ENCODE results near the gene HPSE2. TPM values are rescaled to one million over a fixed set of nuclear protein-coding genes. Genes with fewer than 3 reads are reported as not detected.

HPSE2 gene
- total RNA-seq, 2 donors from 2014 or later, result 2.4 to 4.7 TPM

- 53% methylated on average over 6 of the region's 6 CpGs for WGBS
- H3K4me3 ChIP-seq, result no peak overlapping the region
- H3K4me1 ChIP-seq (replicated peaks), result no peaks in the 10 kb centered on the region
- intact Hi-C loops (cut with DNase I), result no loop called here
- TF ChIP-seq POLR2AphosphoS5 (IDR thresholded peaks at IDR 0.05) (no peak), POLR2A (IDR thresholded peaks at IDR 0.05) (no peak)
- TF ChIP-seq, protein P1, sequence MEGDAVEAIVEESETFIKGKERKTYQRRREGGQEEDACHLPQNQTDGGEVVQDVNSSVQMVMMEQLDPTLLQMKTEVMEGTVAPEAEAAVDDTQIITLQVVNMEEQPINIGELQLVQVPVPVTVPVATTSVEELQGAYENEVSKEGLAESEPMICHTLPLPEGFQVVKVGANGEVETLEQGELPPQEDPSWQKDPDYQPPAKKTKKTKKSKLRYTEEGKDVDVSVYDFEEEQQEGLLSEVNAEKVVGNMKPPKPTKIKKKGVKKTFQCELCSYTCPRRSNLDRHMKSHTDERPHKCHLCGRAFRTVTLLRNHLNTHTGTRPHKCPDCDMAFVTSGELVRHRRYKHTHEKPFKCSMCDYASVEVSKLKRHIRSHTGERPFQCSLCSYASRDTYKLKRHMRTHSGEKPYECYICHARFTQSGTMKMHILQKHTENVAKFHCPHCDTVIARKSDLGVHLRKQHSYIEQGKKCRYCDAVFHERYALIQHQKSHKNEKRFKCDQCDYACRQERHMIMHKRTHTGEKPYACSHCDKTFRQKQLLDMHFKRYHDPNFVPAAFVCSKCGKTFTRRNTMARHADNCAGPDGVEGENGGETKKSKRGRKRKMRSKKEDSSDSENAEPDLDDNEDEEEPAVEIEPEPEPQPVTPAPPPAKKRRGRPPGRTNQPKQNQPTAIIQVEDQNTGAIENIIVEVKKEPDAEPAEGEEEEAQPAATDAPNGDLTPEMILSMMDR (IDR thresholded peaks at IDR 0.05), result no peak
- no peaks in the 10 kb centered on the region for H3K36me3 ChIP-seq
- no peak for DNase-seq (ENCODE audit: low spot score)
- H3K27ac ChIP-seq, result no peak overlapping the region
- no peaks in the 10 kb centered on the region for H3K9me3 ChIP-seq
- H3K27me3 ChIP-seq (replicated peaks; ENCODE audit: insufficient read depth), result no peaks in the 10 kb centered on the region
These were observed 588.4 kb downstream of the HPSE2 start for GRCh38 chr10:98646998-98647917.

GRCh38 chr10:98644466-98644865, 591.2 kb downstream of the HPSE2 start:
- intact Hi-C loops (cut with DNase I), result no loop called here
- TF ChIP-seq, protein P1 (IDR thresholded peaks at IDR 0.05), result no peak
- no peak for TF ChIP-seq POLR2AphosphoS5 (IDR thresholded peaks at IDR 0.05)
- no peak for TF ChIP-seq POLR2A (IDR thresholded peaks at IDR 0.05)
- 100% methylated on average over 1 of the region's 1 CpG for whole genome bisulfite sequencing

GRCh38 chr10:98642281-98642680, 593.4 kb downstream of the HPSE2 start:
- WGBS, result 100% methylated on average over 2 of the region's 2 CpGs

More at GRCh38 chr10:98644466-98644865, 591.2 kb downstream of the HPSE2 start:
- H3K4me3 ChIP-seq, result no peak overlapping the region
- no peaks in the 10 kb centered on the region for H3K9me3 ChIP-seq
- no peaks in the 10 kb centered on the region for H3K36me3 ChIP-seq
- no peak for DNase-seq (ENCODE audit: low spot score)
- H3K27me3 ChIP-seq (replicated peaks; ENCODE audit: insufficient read depth), result no peaks in the 10 kb centered on the region
- no peak overlapping the region for H3K27ac ChIP-seq
- no peaks in the 10 kb centered on the region for H3K4me1 ChIP-seq (replicated peaks)

GRCh38 chr10:98638920-98639319, 596.7 kb downstream of the HPSE2 start:
- 79% methylated on average over 5 of the region's 5 CpGs for WGBS

More at GRCh38 chr10:98642281-98642680, 593.4 kb downstream of the HPSE2 start:
- TF ChIP-seq POLR2A (IDR thresholded peaks at IDR 0.05) (no peak), POLR2AphosphoS5 (IDR thresholded peaks at IDR 0.05) (no peak)
- TF ChIP-seq, protein P1 (IDR thresholded peaks at IDR 0.05), result no peak
- no peak overlapping the region for H3K4me3 ChIP-seq
- intact Hi-C loops (cut with DNase I), result no loop called here
- no peaks in the 10 kb centered on the region for H3K9me3 ChIP-seq
- H3K36me3 ChIP-seq, result no peaks in the 10 kb centered on the region
- H3K27ac ChIP-seq, result no peak overlapping the region
- no peaks in the 10 kb centered on the region for H3K4me1 ChIP-seq (replicated peaks)
- H3K27me3 ChIP-seq (replicated peaks; ENCODE audit: insufficient read depth), result no peaks in the 10 kb centered on the region
- DNase-seq (ENCODE audit: low spot score), result no peak

More at GRCh38 chr10:98638920-98639319, 596.7 kb downstream of the HPSE2 start:
- intact Hi-C loops (cut with DNase I), result no loop called here
- DNase-seq (ENCODE audit: low spot score), result no peak
- H3K4me3 ChIP-seq, result no peak overlapping the region
- H3K9me3 ChIP-seq, result no peaks in the 10 kb centered on the region
- no peaks in the 10 kb centered on the region for H3K36me3 ChIP-seq
- TF ChIP-seq, protein P1 (IDR thresholded peaks at IDR 0.05), result no peak
- TF ChIP-seq POLR2AphosphoS5 (IDR thresholded peaks at IDR 0.05) (no peak), POLR2A (IDR thresholded peaks at IDR 0.05) (no peak)
- H3K4me1 ChIP-seq (replicated peaks), result no peaks in the 10 kb centered on the region
- no peaks in the 10 kb centered on the region for H3K27me3 ChIP-seq (replicated peaks; ENCODE audit: insufficient read depth)
- no peak overlapping the region for H3K27ac ChIP-seq
